Suprapubic skin (tissue), 4 donors: ENCODE measurements around the gene CDK8.

Experiments
- CTCF ChIP-seq, 2 donors: fragments of 200-600 bp in 1 of 2; fragments of 450-650 bp in 1 of 2; sonication (generic) in 1 of 2; IDR thresholded peaks; one replicate each; pipeline ENCODE4 v1.5.1; 2016 to 2019; ENCODE audit warnings: antibody characterized with exemption in 2 of 2, mild to moderate bottlenecking in 1 of 2, moderate library complexity in 1 of 2
- POLR2A ChIP-seq, 2 donors: fragments of 450-650 bp; IDR thresholded peaks; one replicate each; pipeline ENCODE4 v1.6.1; 2017; ENCODE audit warnings: antibody characterized with exemption in 2 of 2, mild to moderate bottlenecking in 2 of 2, moderate library complexity in 2 of 2
- POLR2AphosphoS5 ChIP-seq, 3 donors: sonication (generic); formaldehyde crosslinking; IDR thresholded peaks; one replicate each; pipeline ENCODE4 v1.6.1; 2017; ENCODE audit warnings: antibody characterized with exemption in 3 of 3

GRCh38 chr13:26253262-26253786 lies 605 bp upstream of the CDK8 start:
- TF ChIP-seq POLR2A (IDR thresholded peaks at IDR 0.05) (no peak), CTCF (IDR thresholded peaks at IDR 0.05) (no peak), POLR2AphosphoS5 (IDR thresholded peaks at IDR 0.05) (no peak)
